K562 (cell line): ENCODE results near the gene PLEKHA6. TPM values are rescaled to one million over a fixed set of nuclear protein-coding genes. Genes with fewer than 3 reads are reported as not detected.

Experiments
- ATAC-seq: fragments of 200-7000 bp; cut with Tn5 transposase; 3 replicates; pipeline ENCODE4 v1.9.1; 2020; ENCODE audit warnings: moderate library complexity
- BruUV-seq: library from RNA; stranded (reverse); fragments of 400-500 nt; replicated peaks from 2 replicates; lab custom pipeline; 2021; lab: Mats Ljungman, UMichigan
- CTCF ChIA-PET: fragments of 300-600 bp; formaldehyde crosslinking; extraction: SDS; loops from one replicate; lab custom pipeline; 2021; ENCODE audit warnings: low intra/inter-chr PET ratio; lab: Yijun Ruan, JAX
- POLR2A ChIA-PET: fragments of 300-600, 350-650 bp; sonication (Branson Sonifier 250); formaldehyde crosslinking; extraction: SDS; loops from one replicate; lab custom pipeline; 2021; ENCODE audit warnings: antibody characterized with exemption, inconsistent platforms; lab: Yijun Ruan, JAX
- DNase-seq, 4 experiments: peaks; one replicate each; pipeline versions ENCODE4 v3.0.0 to v3.0.0-alpha.2; 2011 to 2018; ENCODE audit warnings: low spot score in 3 of 4, mixed read lengths in 3 of 4; ENCODE audit errors: extremely low read depth in 1 of 4
- FAIRE-seq: peaks from 2 replicates; lab custom pipeline; 2011; peaks lifted over from hg19 to GRCh38; lab: Jason Lieb, UNC
- H2AFZ ChIP-seq: 2 replicates; pipeline ENCODE4 v1.6.0; 2011; ENCODE audit warnings: low read depth, low read length, control low read depth, inconsistent platforms
- H3K27ac ChIP-seq: fragments of 200-600 bp; 3 replicates; pipeline ENCODE4 v1.8.0; 2011; ENCODE audit warnings: low read depth, mild to moderate bottlenecking, control low read depth, inconsistent platforms, low read length, moderate library complexity, mixed read lengths; ENCODE audit errors: extremely low read depth
- H3K27me3 ChIP-seq, 2 experiments: fragments of 300-600 bp in 1 of 2; 2 replicates in 1 of 2; 3 replicates in 1 of 2; pipeline versions ENCODE4 v1.6.0 to v1.8.0; 2011; ENCODE audit warnings: inconsistent platforms in 2 of 2, low read length in 2 of 2, mild to moderate bottlenecking in 1 of 2, mixed read lengths in 1 of 2, moderate library complexity in 1 of 2; ENCODE audit not compliant: control insufficient read depth in 2 of 2, insufficient read depth in 2 of 2
- H3K36me3 ChIP-seq: fragments of 300-600 bp; 3 replicates; pipeline ENCODE4 v1.8.0; 2011; ENCODE audit warnings: mild to moderate bottlenecking, low read length, inconsistent platforms; ENCODE audit not compliant: control insufficient read depth, insufficient read depth
- H3K4me1 ChIP-seq, 2 experiments: fragments of 200-600 bp in 1 of 2; replicated peaks in 1 of 2; 2 replicates in 1 of 2; 3 replicates in 1 of 2; pipeline versions ENCODE4 v1.5.1 to v1.8.0; 2011; ENCODE audit warnings: inconsistent platforms in 2 of 2, low read length in 2 of 2, mild to moderate bottlenecking in 1 of 2, mixed read lengths in 1 of 2, moderate library complexity in 1 of 2; ENCODE audit not compliant: control insufficient read depth in 2 of 2, insufficient read depth in 2 of 2
- H3K4me2 ChIP-seq: 2 replicates; pipeline ENCODE4 v1.6.1; 2011; ENCODE audit warnings: low read length, control low read depth, inconsistent platforms, mixed read lengths; ENCODE audit not compliant: insufficient read depth
- H3K4me3 ChIP-seq: fragments of 200-600 bp; sonication (generic), shearing (Covaris generic); 2 replicates; pipeline ENCODE4 v1.5.1; 2016; ENCODE audit warnings: control low read depth, inconsistent platforms
- H3K79me2 ChIP-seq: fragments of 200-600 bp; 3 replicates; pipeline ENCODE4 v1.8.0; 2011; ENCODE audit warnings: low read length, inconsistent platforms; ENCODE audit not compliant: control insufficient read depth, insufficient read depth
- H3K9ac ChIP-seq, 2 experiments: 2 replicates each; pipeline versions ENCODE4 v1.6.0 to v1.6.1; 2011; ENCODE audit warnings: low read depth in 2 of 2, low read length in 2 of 2, control low read depth in 1 of 2, inconsistent platforms in 1 of 2, mild to moderate bottlenecking in 1 of 2, mixed read lengths in 1 of 2; ENCODE audit not compliant: insufficient read depth in 1 of 2
- H3K9me1 ChIP-seq: one replicate; pipeline ENCODE4 v1.6.0; 2011; ENCODE audit warnings: inconsistent platforms, mild to moderate bottlenecking, low read length, moderate library complexity; ENCODE audit not compliant: control insufficient read depth, insufficient read depth
- H3K9me3 ChIP-seq: replicated peaks from 2 replicates; pipeline ENCODE4 v1.5.1; 2011; ENCODE audit warnings: low read depth, low read length, inconsistent platforms; ENCODE audit not compliant: control insufficient read depth, insufficient read depth
- H4K20me1 ChIP-seq: replicated peaks from 2 replicates; pipeline ENCODE4 v1.6.1; 2011; ENCODE audit warnings: low read length, inconsistent platforms, mixed read lengths; ENCODE audit not compliant: control insufficient read depth, insufficient read depth
- NEUROD1 ChIP-seq: fragments of 150-350 bp; IDR thresholded peaks from 2 replicates; pipeline ENCODE4 v1.6.1; 2014; ENCODE audit warnings: borderline replicate concordance, low read length, low read depth; ENCODE audit not compliant: partially characterized antibody
- NR4A1 ChIP-seq, 2 experiments: fragments of 250-450 bp in 1 of 2; fragments of 450-650 bp in 1 of 2; sonication (Bioruptor Pico) in 1 of 2; IDR thresholded peaks; 2 replicates each; pipeline versions ENCODE4 v1.4.0 to v1.6.1; 2016 to 2020; ENCODE audit warnings: mild to moderate bottlenecking in 2 of 2, missing compliant biosample characterization in 1 of 2, missing genetic modification characterization in 1 of 2, moderate library complexity in 1 of 2
- WGBS: fragments of 100-300 bp; shearing (Covaris generic); methylation state at CpG from one replicate; pipeline ENCODE4 v1.1.6; 2016; ENCODE audit warnings: low coverage, mixed read lengths; ENCODE audit not compliant: insufficient coverage; ENCODE audit errors: missing lambda C conversion rate; 5-methylcytosine and 5-hydroxymethylcytosine counted together
- in situ Hi-C: fragments of 300-500 bp; cut with MboI; formaldehyde crosslinking; loops from 4 replicates; pipeline ENCODE4 v1.15.0; 2018; ENCODE audit warnings: inconsistent platforms, mixed read lengths
- intact Hi-C: fragments of 100-400 bp; cut with micrococcal nuclease; formaldehyde crosslinking; loops from 2 replicates; pipeline ENCODE4 v1.14.2; 2022
- polyA plus RNA-seq, 8 experiments: library from polyadenylated mRNA; depleted of rRNA in 4 of 8; stranded (reverse) in 5 of 8; unstranded in 3 of 8; fragments of >200 nt; fragmentation: Nextera tagmentation in 2 of 8; fragmentation: Illumina TruSeq in 1 of 8; extraction: Ambion mirVana in 2 of 8; extraction: Trizol in 1 of 8; gene quantifications; 2 replicates each; pipeline versions ENCODE4 v1.2.1 to v1.2.3, GENCODE V29; 2011 to 2014; ENCODE audit warnings: inconsistent platforms in 1 of 8, missing spikeins in 1 of 8
- total RNA-seq, 7 experiments: library from RNA; depleted of rRNA in 6 of 7; stranded (reverse); fragments of >200 nt in 6 of 7; fragmentation: Illumina TruSeq in 2 of 7; extraction: Trizol in 2 of 7; gene quantifications; 2 replicates each; pipeline versions ENCODE4 v1.2.1 to v1.2.3, GENCODE V29; 2011 to 2021; ENCODE audit warnings: low replicate concordance in 1 of 7
- TF ChIP-seq, protein P1 (sequence below): IDR thresholded peaks from 3 replicates; pipeline ENCODE4 v1.6.1; 2011; ENCODE audit warnings: borderline replicate concordance, mild to moderate bottlenecking; ENCODE audit not compliant: insufficient read length, insufficient read depth
- TF ChIP-seq, protein P2 (sequence below): sonication (generic); formaldehyde crosslinking; IDR thresholded peaks from 2 replicates; pipeline ENCODE4 v1.9.0; 2022; ENCODE audit warnings: mild to moderate bottlenecking, missing genetic modification reagents

The PLEKHA6 gene
- total and polyA plus RNA-seq, 9 of the 15 experiments (the other 6 are each of a cell fraction or from before 2014, with no cell fraction given), result under 0.01 to 0.33 (median 0.01) TPM; not detected in 4

DNA sequence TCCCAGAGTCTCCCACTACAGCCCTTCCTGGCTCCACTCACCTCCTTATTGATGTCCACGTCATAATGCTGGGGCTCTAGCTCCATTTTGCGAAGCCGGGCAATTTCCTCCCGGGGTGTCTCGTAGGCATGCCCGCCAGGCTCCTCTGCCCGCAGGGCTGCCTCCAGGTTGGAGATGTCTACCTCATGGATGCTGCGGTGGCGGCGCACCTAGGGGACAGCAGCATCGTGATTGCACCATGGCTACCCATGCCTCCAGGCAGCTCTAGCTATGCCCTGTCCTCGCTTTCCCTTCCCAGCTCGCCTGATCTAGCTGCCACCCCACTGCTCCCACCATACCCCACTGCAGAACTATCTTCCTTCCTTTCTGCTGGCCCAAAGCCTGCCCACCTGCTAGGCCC is 130.8 kb downstream of the PLEKHA6 start:
- H2AFZ ChIP-seq, result no peak overlapping the region
- 13% methylated on average over 13 of the region's 13 CpGs for WGBS
- H3K4me3 ChIP-seq, result no peak overlapping the region
- H3K9ac ChIP-seq, result no peak overlapping the region
- CTCF ChIA-PET, result no interaction called here
- H3K4me1 ChIP-seq, result peaks cover 13 to 17% of the 10 kb centered on the region in 2 experiments; a peak in 4 of 5 replicates
- POLR2A ChIA-PET, result interaction anchor here (0.6 to 1.0 kb wide), 4 partner anchors 8 to 287 kb away, joined by 3 read pairs; partner anchors contain the start of gene MDM4
- FAIRE-seq, result no peak
- H3K79me2 ChIP-seq, result no peaks in the 10 kb centered on the region
- intact Hi-C loops (no loop called here), in situ Hi-C loops (no loop called here)
- peaks cover 23 to 25% of the 10 kb centered on the region in 2 experiments for H3K27me3 ChIP-seq
- no peak overlapping the region for H3K4me2 ChIP-seq
- H3K27ac ChIP-seq, result no peak overlapping the region
- no peaks in the 10 kb centered on the region for H3K9me3 ChIP-seq
- TF ChIP-seq, protein P1, sequence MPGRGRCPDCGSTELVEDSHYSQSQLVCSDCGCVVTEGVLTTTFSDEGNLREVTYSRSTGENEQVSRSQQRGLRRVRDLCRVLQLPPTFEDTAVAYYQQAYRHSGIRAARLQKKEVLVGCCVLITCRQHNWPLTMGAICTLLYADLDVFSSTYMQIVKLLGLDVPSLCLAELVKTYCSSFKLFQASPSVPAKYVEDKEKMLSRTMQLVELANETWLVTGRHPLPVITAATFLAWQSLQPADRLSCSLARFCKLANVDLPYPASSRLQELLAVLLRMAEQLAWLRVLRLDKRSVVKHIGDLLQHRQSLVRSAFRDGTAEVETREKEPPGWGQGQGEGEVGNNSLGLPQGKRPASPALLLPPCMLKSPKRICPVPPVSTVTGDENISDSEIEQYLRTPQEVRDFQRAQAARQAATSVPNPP, result no peak
- TF ChIP-seq, all 486 proteins: peak for 0
- BruUV-seq, result no TSS peak
- H4K20me1 ChIP-seq, result peaks cover 5% of the 10 kb centered on the region
- DNase-seq (no peak), ATAC-seq (no peak)
- H3K9me1 ChIP-seq, result no peaks in the 10 kb centered on the region
- H3K36me3 ChIP-seq, result no peaks in the 10 kb centered on the region

DNA sequence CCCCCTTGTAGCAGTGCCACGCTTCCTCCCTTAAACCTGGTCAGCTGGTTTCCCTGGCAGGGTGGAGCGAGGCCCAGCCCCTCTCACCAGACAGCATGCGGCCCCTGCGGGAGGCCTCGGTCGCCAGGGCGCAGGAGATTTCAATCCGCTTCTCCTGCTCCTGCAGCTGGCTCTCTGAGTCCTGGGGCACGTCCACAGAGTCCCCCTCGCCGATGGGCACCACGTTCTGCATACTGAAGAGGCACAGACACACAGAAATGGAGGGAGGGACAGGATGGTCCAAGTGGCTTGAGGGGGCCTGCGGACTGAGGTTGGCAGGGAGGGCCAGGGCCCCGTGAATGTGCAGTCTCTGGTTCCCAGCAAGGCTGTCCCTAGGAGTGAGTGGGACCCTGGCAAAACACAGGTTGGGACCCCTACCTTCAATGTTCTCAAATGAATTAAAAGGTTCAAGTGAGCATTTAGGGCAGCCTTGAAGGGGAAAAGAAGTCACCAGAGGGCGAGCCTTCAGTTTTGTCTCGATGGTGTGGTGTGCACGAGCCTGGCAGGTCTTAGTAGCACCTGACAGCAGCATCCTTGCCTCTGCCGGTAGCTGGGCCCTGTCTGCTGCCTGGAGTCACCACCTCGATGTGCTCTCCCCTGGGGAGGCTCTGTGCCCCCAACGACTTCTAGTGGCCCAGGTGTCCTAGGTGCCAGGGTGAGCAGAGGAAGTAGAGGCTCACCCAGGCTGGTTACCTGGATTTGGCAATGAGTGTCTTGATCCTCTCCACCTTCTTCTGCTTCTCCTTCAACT is 131.5 kb downstream of the PLEKHA6 start:
- POLR2A ChIA-PET, result interaction anchor here (0.6 to 1.0 kb wide), 4 partner anchors 9 to 288 kb away, joined by 3 read pairs; partner anchors contain the start of gene MDM4
- in situ Hi-C loops, result no loop called here
- CTCF ChIA-PET, result no interaction called here
- no peaks in the 10 kb centered on the region for H3K36me3 ChIP-seq
- TF ChIP-seq NEUROD1 (no peak), NR4A1 (CRISPR knock-in tag; IDR thresholded peaks at IDR 0.05) (peak; percentile 39; the same call in 1 of the 2 replicates), NR4A1 (tag; IDR thresholded peaks at IDR 0.05) (no peak)
- TF ChIP-seq, protein P2, sequence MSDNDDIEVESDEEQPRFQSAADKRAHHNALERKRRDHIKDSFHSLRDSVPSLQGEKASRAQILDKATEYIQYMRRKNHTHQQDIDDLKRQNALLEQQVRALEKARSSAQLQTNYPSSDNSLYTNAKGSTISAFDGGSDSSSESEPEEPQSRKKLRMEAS, result 0 out of 2 replicates have a peak, but pooled peaks have one; percentile 36
- no peaks in the 10 kb centered on the region for H3K9me1 ChIP-seq
- ATAC-seq (no peak), DNase-seq (no peak), FAIRE-seq (no peak)
- no TSS peak for BruUV-seq
- no peak overlapping the region for H3K9ac ChIP-seq
- H2AFZ ChIP-seq, result no peak overlapping the region
- intact Hi-C loops, result no loop called here
- no peaks in the 10 kb centered on the region for H3K79me2 ChIP-seq
- no peaks in the 10 kb centered on the region for H3K9me3 ChIP-seq
- H4K20me1 ChIP-seq, result peaks cover 5% of the 10 kb centered on the region
- no peak overlapping the region for H3K27ac ChIP-seq
- no peak overlapping the region for H3K4me3 ChIP-seq
- no peak overlapping the region; the same call in 1 of the 2 replicates for H3K4me2 ChIP-seq
- peaks cover 13 to 17% of the 10 kb centered on the region in 2 experiments; a peak in 4 of 5 replicates for H3K4me1 ChIP-seq
- H3K27me3 ChIP-seq, result peaks cover 23 to 26% of the 10 kb centered on the region in 2 experiments
- whole genome bisulfite sequencing, result 7% methylated on average over 20 of the region's 20 CpGs
